Astrocyte (in vitro differentiated cells and primary cell): ENCODE data around the gene UNC93B1. TPM values are rescaled to one million over a fixed set of nuclear protein-coding genes. Genes with fewer than 3 reads are reported as not detected.

Source experiments
- DNase-seq: peaks from one replicate; pipeline ENCODE4 v3.0.0-alpha.2; 2010; ENCODE audit warnings: low read depth
- FAIRE-seq: peaks from 2 replicates; lab custom pipeline; 2011; peaks lifted over from hg19 to GRCh38; lab: Jason Lieb, UNC
- H2AFZ ChIP-seq: 2 replicates; pipeline ENCODE4 v1.6.0; 2012; ENCODE audit warnings: low read depth, low read length, inconsistent platforms
- H3K27ac ChIP-seq: 2 replicates; pipeline ENCODE4 v1.5.1; 2011; ENCODE audit warnings: low read depth, low read length, inconsistent platforms
- H3K27me3 ChIP-seq: 2 replicates; pipeline ENCODE4 v1.6.0; 2011; ENCODE audit warnings: low read length, inconsistent platforms; ENCODE audit not compliant: insufficient read depth
- H3K36me3 ChIP-seq: 2 replicates; pipeline ENCODE4 v1.5.1; 2011; ENCODE audit warnings: low read length, inconsistent platforms; ENCODE audit not compliant: insufficient read depth
- H3K4me1 ChIP-seq: 2 replicates; pipeline ENCODE4 v1.5.1; 2011; ENCODE audit warnings: low read length, inconsistent platforms; ENCODE audit not compliant: insufficient read depth
- H3K4me2 ChIP-seq: 2 replicates; pipeline ENCODE4 v1.6.0; 2012; ENCODE audit warnings: low read length, inconsistent platforms
- H3K4me3 ChIP-seq: 2 replicates; pipeline ENCODE4 v1.5.1; 2011; ENCODE audit warnings: low read depth, mild to moderate bottlenecking, low read length, inconsistent platforms; ENCODE audit not compliant: insufficient read depth
- H3K79me2 ChIP-seq: 2 replicates; pipeline ENCODE4 v1.6.0; 2012; ENCODE audit warnings: mild to moderate bottlenecking, low read length, inconsistent platforms; ENCODE audit not compliant: insufficient read depth
- H3K9ac ChIP-seq: 2 replicates; pipeline ENCODE4 v1.6.0; 2012; ENCODE audit warnings: mild to moderate bottlenecking, low read length, inconsistent platforms
- H3K9me3 ChIP-seq: 2 replicates; pipeline ENCODE4 v1.5.1; 2012; ENCODE audit warnings: low read depth, mild to moderate bottlenecking, low read length, inconsistent platforms; ENCODE audit not compliant: insufficient read depth
- H4K20me1 ChIP-seq: 2 replicates; pipeline ENCODE4 v1.6.0; 2012; ENCODE audit warnings: low read length, inconsistent platforms; ENCODE audit not compliant: insufficient read depth
- H3K27ac Mint-ChIP-seq: one replicate; pipeline ENCODE4 v1.8.0; 2021; ENCODE audit warnings: mild to moderate bottlenecking, mixed read lengths; ENCODE audit not compliant: unreplicated experiment
- H3K27me3 Mint-ChIP-seq: one replicate; pipeline ENCODE4 v1.8.0; 2021; ENCODE audit warnings: low read depth, mixed read lengths; ENCODE audit not compliant: unreplicated experiment
- H3K36me3 Mint-ChIP-seq: one replicate; pipeline ENCODE4 v1.8.0; 2021; ENCODE audit warnings: low read depth, mixed read lengths; ENCODE audit not compliant: unreplicated experiment
- H3K4me1 Mint-ChIP-seq: one replicate; pipeline ENCODE4 v1.8.0; 2021; ENCODE audit warnings: low read depth, mixed read lengths; ENCODE audit not compliant: unreplicated experiment
- H3K4me3 Mint-ChIP-seq: one replicate; pipeline ENCODE4 v1.8.0; 2021; ENCODE audit warnings: mild to moderate bottlenecking, moderate library complexity, mixed read lengths; ENCODE audit not compliant: unreplicated experiment
- H3K9me3 Mint-ChIP-seq: one replicate; pipeline ENCODE4 v1.8.0; 2021; ENCODE audit warnings: mild to moderate bottlenecking, mixed read lengths; ENCODE audit not compliant: unreplicated experiment
- CTCF ChIP-seq: IDR thresholded peaks from 2 replicates; pipeline ENCODE4 v1.5.1; 2011; ENCODE audit warnings: low read depth, mild to moderate bottlenecking, inconsistent platforms, low read length, moderate library complexity; ENCODE audit not compliant: insufficient read depth
- EZH2 ChIP-seq: IDR thresholded peaks from 2 replicates; pipeline ENCODE4 v1.6.1; 2012; ENCODE audit warnings: mild to moderate bottlenecking, low read length, inconsistent platforms; ENCODE audit not compliant: insufficient read depth
- total RNA-seq: library from RNA; stranded (reverse); gene quantifications from 2 replicates; pipeline ENCODE4 v1.2.1, GENCODE V29; 2021

Gene UNC93B1
- total RNA-seq, 1 donor from 2014 or later = 37.3 TPM

- H3K4me1 ChIP-seq = peaks cover 51% of the 10 kb centered on the region
- H3K27ac ChIP-seq = peak within 1 kb of the TSS; percentile 93
Observed at GRCh38 chr11:68030318-68031143, 26.6 kb upstream of the UNC93B1 start, which contains the start of gene NDUFS8. NDUFS8 (plus strand) TSS chr11:68030681; CDS start chr11:68032152, 1,471 bp downstream.

GRCh38 chr11:68028802-68029545 lies 25.1 kb upstream of the UNC93B1 start:
- H3K4me1 ChIP-seq = peaks cover 56% of the 10 kb centered on the region
- DNase-seq (no peak), FAIRE-seq (peak; percentile 5)
- H3K4me2 ChIP-seq = peak overlapping the region; percentile 100
- Mint-ChIP-seq H3K27ac (peak overlapping the region; percentile 98), H3K4me3 (peak overlapping the region; percentile 92), H3K36me3 (peaks cover 17% of the 10 kb centered on the region), H3K4me1 (peaks cover 36% of the 10 kb centered on the region), H3K27me3 (no peaks in the 10 kb centered on the region), H3K9me3 (no peaks in the 10 kb centered on the region)
- no peak for TF ChIP-seq EZH2
- no peak for TF ChIP-seq CTCF
- H3K79me2 ChIP-seq = peaks cover 41% of the 10 kb centered on the region
- peak overlapping the region; percentile 93 for H3K27ac ChIP-seq
- peak overlapping the region; percentile 84 for H3K9ac ChIP-seq
- no peaks in the 10 kb centered on the region for H3K9me3 ChIP-seq
- H3K36me3 ChIP-seq = no peaks in the 10 kb centered on the region
- no peaks in the 10 kb centered on the region for H4K20me1 ChIP-seq
- H3K27me3 ChIP-seq = no peaks in the 10 kb centered on the region
- no peak overlapping the region for H3K4me3 ChIP-seq
- no peak overlapping the region for H2AFZ ChIP-seq

More at GRCh38 chr11:68030318-68031143, 26.6 kb upstream of the UNC93B1 start, which contains the start of gene NDUFS8:
- Mint-ChIP-seq H3K36me3 (peaks cover 11% of the 10 kb centered on the region), H3K27ac (peak within 1 kb of the TSS; percentile 98), H3K4me1 (peaks cover 36% of the 10 kb centered on the region), H3K27me3 (no peaks in the 10 kb centered on the region), H3K4me3 (peak within 1 kb of the TSS; percentile 92), H3K9me3 (no peaks in the 10 kb centered on the region)
- Histone ChIP-seq H3K9me3 (no peaks in the 10 kb centered on the region), H3K9ac (peak within 1 kb of the TSS; percentile 99), H3K4me2 (peak within 1 kb of the TSS; percentile 100), H2AFZ (peak within 1 kb of the TSS; percentile 97), H4K20me1 (no peaks in the 10 kb centered on the region), H3K36me3 (no peaks in the 10 kb centered on the region), H3K79me2 (peaks cover 43% of the 10 kb centered on the region), H3K4me3 (peak within 1 kb of the TSS; percentile 96), H3K27me3 (no peaks in the 10 kb centered on the region)
- FAIRE-seq = peak; percentile 73
- TF ChIP-seq CTCF (no peak), EZH2 (no peak)
- peak; percentile 97 for DNase-seq
